ENCODE measurements around the gene CTAG1A.
"Not testable (repeated sequence)": the region's sequence is repeated elsewhere in the genome, so short reads cannot be mapped to it uniquely, and the experiment has no call there.

Gene CTAG1A

DNA sequence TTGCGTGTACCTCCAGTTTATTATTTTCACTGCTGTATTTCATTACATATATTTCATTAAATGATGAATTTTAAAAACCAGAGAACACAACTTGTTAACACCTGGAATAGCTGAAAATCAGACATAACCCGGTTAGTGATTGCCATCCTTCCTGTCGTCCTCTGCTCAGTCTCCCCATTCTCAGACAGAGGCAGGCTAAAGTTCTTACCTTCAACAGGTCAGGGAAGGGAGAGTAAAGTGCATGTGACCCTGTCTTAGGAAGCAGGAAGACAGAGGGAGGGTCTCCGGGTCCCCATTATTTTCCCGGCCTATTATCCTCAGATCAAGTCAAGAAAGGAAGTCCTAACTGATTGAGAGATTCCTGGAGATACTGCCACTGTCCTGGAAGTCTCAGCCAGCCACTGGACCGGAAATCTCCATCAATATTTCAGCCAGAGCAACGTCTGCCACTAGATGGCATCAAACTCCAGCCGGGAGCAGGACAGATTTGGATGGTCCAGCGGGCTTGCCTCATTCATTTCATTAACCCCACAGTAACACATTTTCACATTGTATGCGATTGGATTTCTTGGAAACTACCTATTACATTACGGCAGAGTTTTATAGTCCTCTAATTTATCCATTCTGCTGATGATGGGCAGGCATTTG lies 36.0 kb downstream of the CTAG1A start:
- not testable (repeated sequence) for DNase-seq

DNA sequence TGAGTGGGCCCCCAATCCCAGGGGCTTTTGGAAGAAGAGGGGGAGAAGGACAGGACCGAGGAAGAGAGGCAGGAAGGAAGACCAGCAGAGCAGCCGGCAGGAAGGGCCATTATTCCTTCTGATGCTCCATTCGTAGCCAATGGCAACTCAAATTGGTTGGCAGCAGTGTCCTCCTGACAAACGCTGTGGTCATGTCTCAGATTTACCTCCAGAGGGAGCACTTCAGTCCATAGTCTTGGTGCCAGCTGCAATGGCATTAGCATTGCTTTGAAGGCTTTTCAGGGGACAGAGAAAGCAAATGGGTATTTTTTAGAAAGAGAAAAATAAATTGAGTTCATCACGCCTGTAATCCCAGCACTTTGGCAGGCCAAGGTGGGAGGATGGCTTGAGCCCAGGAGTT lies 44.0 kb downstream of the CTAG1A start:
- not testable (repeated sequence) for DNase-seq

DNA sequence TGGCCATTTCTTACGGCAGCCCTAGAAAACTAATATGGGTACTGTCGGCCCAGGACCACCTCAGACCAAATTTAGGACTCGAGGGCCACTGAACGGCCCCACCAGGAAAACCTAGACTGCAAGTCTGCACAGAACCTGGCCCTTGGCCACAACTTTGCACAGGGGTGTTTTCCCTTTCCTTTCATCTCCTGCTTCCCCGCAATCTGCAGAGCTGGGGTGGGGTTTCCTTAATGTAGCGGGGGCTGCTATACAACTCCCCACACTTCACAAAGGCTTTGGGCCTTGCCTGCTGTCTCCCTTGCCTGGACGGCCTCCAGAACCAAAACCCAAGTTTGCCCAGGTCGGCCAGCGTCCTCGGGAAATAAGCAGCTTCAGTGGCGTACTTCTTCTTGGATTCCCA lies 46.0 kb downstream of the CTAG1A start:
- DNase-seq: not testable (repeated sequence)

DNA sequence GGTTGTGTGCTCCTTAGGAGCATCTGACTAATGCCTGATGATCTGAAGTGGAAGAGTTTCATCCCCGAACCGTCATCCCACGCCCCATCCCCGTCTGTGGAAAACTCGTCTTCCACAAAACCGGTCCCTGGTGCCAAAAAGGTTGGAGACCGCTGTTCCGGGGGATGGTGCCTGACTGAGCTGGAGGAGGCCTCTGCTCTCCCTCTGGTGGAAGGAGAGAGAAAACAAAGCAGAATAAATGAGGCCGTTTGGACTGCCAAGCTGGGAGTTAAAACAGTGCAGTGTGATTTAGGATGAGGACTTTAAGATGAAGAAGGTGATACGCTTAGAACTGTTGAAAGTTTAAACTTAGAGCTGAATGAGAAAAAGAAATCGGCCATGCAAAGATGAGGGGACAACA lies 48.7 kb downstream of the CTAG1A start:
- DNase-seq: not testable (repeated sequence)
